ENCODE measurements around the gene BAHCC1. TPM values are rescaled to one million over a fixed set of nuclear protein-coding genes. Genes with fewer than 3 reads are reported as not detected.

Gene BAHCC1
- total RNA-seq, 1 experiment from 2014 or later, result 29.8 TPM

GRCh38 chr17:81512562-81513371 lies 117.5 kb downstream of the BAHCC1 start, which contains the start of gene ACTG1:
ACTG1 (minus strand) TSS chr17:81512799; CDS start chr17:81512354, 445 bp downstream.
- ChIA-PET POLR2A (interaction anchor here (1.1 to 2.3 kb wide), 7 partner anchors 10 to 118 kb away, joined by 4 to 12 read pairs (median 7); partner anchors contain the start of genes BAHCC1 and FAAP100), CTCF (interaction anchor here (0.6 to 3.6 kb wide), 6 partner anchors 11 to 258 kb away, joined by 3 to 27 read pairs (median 4); partner anchors contain the start of gene FAAP100)
- ATAC-seq, result peak; percentile 6
- TF ChIP-seq, protein P1, sequence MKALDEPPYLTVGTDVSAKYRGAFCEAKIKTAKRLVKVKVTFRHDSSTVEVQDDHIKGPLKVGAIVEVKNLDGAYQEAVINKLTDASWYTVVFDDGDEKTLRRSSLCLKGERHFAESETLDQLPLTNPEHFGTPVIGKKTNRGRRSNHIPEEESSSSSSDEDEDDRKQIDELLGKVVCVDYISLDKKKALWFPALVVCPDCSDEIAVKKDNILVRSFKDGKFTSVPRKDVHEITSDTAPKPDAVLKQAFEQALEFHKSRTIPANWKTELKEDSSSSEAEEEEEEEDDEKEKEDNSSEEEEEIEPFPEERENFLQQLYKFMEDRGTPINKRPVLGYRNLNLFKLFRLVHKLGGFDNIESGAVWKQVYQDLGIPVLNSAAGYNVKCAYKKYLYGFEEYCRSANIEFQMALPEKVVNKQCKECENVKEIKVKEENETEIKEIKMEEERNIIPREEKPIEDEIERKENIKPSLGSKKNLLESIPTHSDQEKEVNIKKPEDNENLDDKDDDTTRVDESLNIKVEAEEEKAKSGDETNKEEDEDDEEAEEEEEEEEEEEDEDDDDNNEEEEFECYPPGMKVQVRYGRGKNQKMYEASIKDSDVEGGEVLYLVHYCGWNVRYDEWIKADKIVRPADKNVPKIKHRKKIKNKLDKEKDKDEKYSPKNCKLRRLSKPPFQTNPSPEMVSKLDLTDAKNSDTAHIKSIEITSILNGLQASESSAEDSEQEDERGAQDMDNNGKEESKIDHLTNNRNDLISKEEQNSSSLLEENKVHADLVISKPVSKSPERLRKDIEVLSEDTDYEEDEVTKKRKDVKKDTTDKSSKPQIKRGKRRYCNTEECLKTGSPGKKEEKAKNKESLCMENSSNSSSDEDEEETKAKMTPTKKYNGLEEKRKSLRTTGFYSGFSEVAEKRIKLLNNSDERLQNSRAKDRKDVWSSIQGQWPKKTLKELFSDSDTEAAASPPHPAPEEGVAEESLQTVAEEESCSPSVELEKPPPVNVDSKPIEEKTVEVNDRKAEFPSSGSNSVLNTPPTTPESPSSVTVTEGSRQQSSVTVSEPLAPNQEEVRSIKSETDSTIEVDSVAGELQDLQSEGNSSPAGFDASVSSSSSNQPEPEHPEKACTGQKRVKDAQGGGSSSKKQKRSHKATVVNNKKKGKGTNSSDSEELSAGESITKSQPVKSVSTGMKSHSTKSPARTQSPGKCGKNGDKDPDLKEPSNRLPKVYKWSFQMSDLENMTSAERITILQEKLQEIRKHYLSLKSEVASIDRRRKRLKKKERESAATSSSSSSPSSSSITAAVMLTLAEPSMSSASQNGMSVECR (CRISPR knock-in tag; IDR thresholded peaks at IDR 0.05; ENCODE audit: borderline replicate concordance), result peak; percentile 43; the same call in 1 of the 2 replicates
- TF ChIP-seq ZNF416 (CRISPR knock-in tag; IDR thresholded peaks at IDR 0.05) (0 out of 2 replicates have a peak, but pooled peaks have one; percentile 10), SMAD3 (CRISPR knock-in tag; IDR thresholded peaks at IDR 0.05; ENCODE audit: borderline replicate concordance) (peak; percentile 13; the same call in 1 of the 2 replicates), JUN (CRISPR knock-in tag; IDR thresholded peaks at IDR 0.05) (0 out of 2 replicates have a peak, but pooled peaks have one; percentile 21), ZMAT4 (CRISPR knock-in tag; IDR thresholded peaks at IDR 0.05) (no peak), ZBTB21 (CRISPR knock-in tag; IDR thresholded peaks at IDR 0.05; ENCODE audit: borderline replicate concordance) (0 out of 2 replicates have a peak, but pooled peaks have one; percentile 68), USF1 (CRISPR knock-in tag; IDR thresholded peaks at IDR 0.05) (peak; percentile 72; the same call in 1 of the 2 replicates), TEAD4 (CRISPR knock-in tag; IDR thresholded peaks at IDR 0.05) (0 out of 2 replicates have a peak, but pooled peaks have one; percentile 30), ZNF121 (CRISPR knock-in tag; IDR thresholded peaks at IDR 0.05) (no peak), GABPB1 (CRISPR knock-in tag; IDR thresholded peaks at IDR 0.05) (no peak; the same call in 1 of the 2 replicates), ESRRA (CRISPR knock-in tag; IDR thresholded peaks at IDR 0.05; ENCODE audit: borderline replicate concordance) (0 out of 2 replicates have a peak, but pooled peaks have one; percentile 42), USF2 (CRISPR knock-in tag; IDR thresholded peaks at IDR 0.05) (peak; percentile 85), MYBL2 (CRISPR knock-in tag; IDR thresholded peaks at IDR 0.05) (0 out of 2 replicates have a peak, but pooled peaks have one; percentile 16), SP1 (CRISPR knock-in tag; conservative IDR thresholded peaks at IDR 0.05) (peak; percentile 55), ZNF423 (CRISPR knock-in tag; IDR thresholded peaks at IDR 0.05) (peak; percentile 18; the same call in 1 of the 2 replicates), KAT7 (CRISPR knock-in tag; IDR thresholded peaks at IDR 0.05; ENCODE audit: borderline replicate concordance) (0 out of 2 replicates have a peak, but pooled peaks have one; percentile 35), GTF2I (CRISPR knock-in tag; conservative IDR thresholded peaks at IDR 0.05) (no peak), FOXP1 (CRISPR knock-in tag; IDR thresholded peaks at IDR 0.05; ENCODE audit: borderline replicate concordance) (0 out of 2 replicates have a peak, but pooled peaks have one; percentile 4), TP53 (CRISPR knock-in tag; IDR thresholded peaks at IDR 0.05) (peak; percentile 69; the same call in 1 of the 2 replicates)
- TF ChIP-seq, protein P2, sequence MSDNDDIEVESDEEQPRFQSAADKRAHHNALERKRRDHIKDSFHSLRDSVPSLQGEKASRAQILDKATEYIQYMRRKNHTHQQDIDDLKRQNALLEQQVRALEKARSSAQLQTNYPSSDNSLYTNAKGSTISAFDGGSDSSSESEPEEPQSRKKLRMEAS (CRISPR knock-in tag; IDR thresholded peaks at IDR 0.05), result peak; percentile 16; the same call in 1 of the 2 replicates
- TF ChIP-seq, protein P3, sequence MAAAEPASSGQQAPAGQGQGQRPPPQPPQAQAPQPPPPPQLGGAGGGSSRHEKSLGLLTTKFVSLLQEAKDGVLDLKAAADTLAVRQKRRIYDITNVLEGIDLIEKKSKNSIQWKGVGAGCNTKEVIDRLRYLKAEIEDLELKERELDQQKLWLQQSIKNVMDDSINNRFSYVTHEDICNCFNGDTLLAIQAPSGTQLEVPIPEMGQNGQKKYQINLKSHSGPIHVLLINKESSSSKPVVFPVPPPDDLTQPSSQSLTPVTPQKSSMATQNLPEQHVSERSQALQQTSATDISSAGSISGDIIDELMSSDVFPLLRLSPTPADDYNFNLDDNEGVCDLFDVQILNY (CRISPR knock-in tag; IDR thresholded peaks at IDR 0.05), result 0 out of 2 replicates have a peak, but pooled peaks have one; percentile 4
- TF ChIP-seq, protein P4, sequence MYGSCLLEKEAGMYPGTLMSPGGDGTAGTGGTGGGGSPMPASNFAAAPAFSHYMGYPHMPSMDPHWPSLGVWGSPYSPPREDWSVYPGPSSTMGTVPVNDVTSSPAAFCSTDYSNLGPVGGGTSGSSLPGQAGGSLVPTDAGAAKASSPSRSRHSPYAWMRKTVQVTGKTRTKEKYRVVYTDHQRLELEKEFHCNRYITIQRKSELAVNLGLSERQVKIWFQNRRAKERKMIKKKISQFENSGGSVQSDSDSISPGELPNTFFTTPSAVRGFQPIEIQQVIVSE (CRISPR knock-in tag; IDR thresholded peaks at IDR 0.05; ENCODE audit: borderline replicate concordance), result no peak
- TF ChIP-seq, protein P5, sequence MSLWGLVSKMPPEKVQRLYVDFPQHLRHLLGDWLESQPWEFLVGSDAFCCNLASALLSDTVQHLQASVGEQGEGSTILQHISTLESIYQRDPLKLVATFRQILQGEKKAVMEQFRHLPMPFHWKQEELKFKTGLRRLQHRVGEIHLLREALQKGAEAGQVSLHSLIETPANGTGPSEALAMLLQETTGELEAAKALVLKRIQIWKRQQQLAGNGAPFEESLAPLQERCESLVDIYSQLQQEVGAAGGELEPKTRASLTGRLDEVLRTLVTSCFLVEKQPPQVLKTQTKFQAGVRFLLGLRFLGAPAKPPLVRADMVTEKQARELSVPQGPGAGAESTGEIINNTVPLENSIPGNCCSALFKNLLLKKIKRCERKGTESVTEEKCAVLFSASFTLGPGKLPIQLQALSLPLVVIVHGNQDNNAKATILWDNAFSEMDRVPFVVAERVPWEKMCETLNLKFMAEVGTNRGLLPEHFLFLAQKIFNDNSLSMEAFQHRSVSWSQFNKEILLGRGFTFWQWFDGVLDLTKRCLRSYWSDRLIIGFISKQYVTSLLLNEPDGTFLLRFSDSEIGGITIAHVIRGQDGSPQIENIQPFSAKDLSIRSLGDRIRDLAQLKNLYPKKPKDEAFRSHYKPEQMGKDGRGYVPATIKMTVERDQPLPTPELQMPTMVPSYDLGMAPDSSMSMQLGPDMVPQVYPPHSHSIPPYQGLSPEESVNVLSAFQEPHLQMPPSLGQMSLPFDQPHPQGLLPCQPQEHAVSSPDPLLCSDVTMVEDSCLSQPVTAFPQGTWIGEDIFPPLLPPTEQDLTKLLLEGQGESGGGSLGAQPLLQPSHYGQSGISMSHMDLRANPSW (CRISPR knock-in tag; conservative IDR thresholded peaks at IDR 0.05; ENCODE audit: low read depth), result no peak
- DNase-seq (ENCODE audit: low spot score), result peak; percentile 88
- peaks cover 38% of the 10 kb centered on the region for H3K36me3 Mint-ChIP-seq
- peaks cover 41% of the 10 kb centered on the region for H3K4me1 Mint-ChIP-seq
- peak within 1 kb of the TSS; percentile 99 for H3K4me3 Mint-ChIP-seq
- H3K27ac Mint-ChIP-seq, result peak within 1 kb of the TSS; percentile 94
- peaks cover 10% of the 10 kb centered on the region; the same call in 1 of the 2 replicates for H3K27me3 Mint-ChIP-seq (ENCODE audit: low read depth)
- peaks cover 2% of the 10 kb centered on the region; the same call in 1 of the 2 replicates for H3K9me3 Mint-ChIP-seq
